Gastrocnemius medialis (tissue), 4 donors: ENCODE results near the gene BICD1.

Experiments
- CTCF ChIP-seq, 5 experiments: fragments of 450-650 bp in 3 of 5; fragments of 200-600 bp in 2 of 5; sonication (generic) in 2 of 5; IDR thresholded peaks in 4 of 5; conservative IDR thresholded peaks in 1 of 5; 1 replicate in 4 of 5; 2 replicates in 1 of 5; pipeline ENCODE4 v1.5.1; 2016 to 2019; ENCODE audit warnings: antibody characterized with exemption in 5 of 5, mild to moderate bottlenecking in 3 of 5, moderate library complexity in 3 of 5
- POLR2A ChIP-seq, 2 donors: fragments of 450-650 bp; IDR thresholded peaks; one replicate each; pipeline ENCODE4 v1.6.1; 2017; ENCODE audit warnings: antibody characterized with exemption in 2 of 2, mild to moderate bottlenecking in 2 of 2, moderate library complexity in 2 of 2

- TF ChIP-seq CTCF (IDR thresholded peaks at IDR 0.05 in 4 of 5, conservative IDR thresholded peaks at IDR 0.05 in 1 of 5) = no peak
- no peak for TF ChIP-seq POLR2A (IDR thresholded peaks at IDR 0.05)
Observed at GRCh38 chr12:32290411-32290810, 183.8 kb downstream of the BICD1 start.
